ENCODE results near the gene OGFOD3. TPM values are rescaled to one million over a fixed set of nuclear protein-coding genes. Genes with fewer than 3 reads are reported as not detected.
"Not testable (repeated sequence)": the region's sequence is repeated elsewhere in the genome, so short reads cannot be mapped to it uniquely, and the experiment has no call there.

OGFOD3 gene
- 10 to 100 TPM; 13.1 to 26.1 (median 19.0) TPM for polyA plus RNA-seq (ENCODE audit: insufficient read length in 10 of 10)
- long read RNA-seq, donor 1, full-length matches to known transcripts: 7 of 19 reads
- long read RNA-seq, donor 1, partial matches to known transcripts: 12 of 19 reads
- long read RNA-seq, donor 1, other reads (novel, unspliced or antisense): 0 of 19 reads
- long read RNA-seq, donor 2, full-length matches to known transcripts: 5 of 5 reads
- long read RNA-seq, donor 2, partial matches to known transcripts: 0 of 5 reads
- long read RNA-seq, donor 2, other reads (novel, unspliced or antisense): 0 of 5 reads
- long read RNA-seq, donor 3, partial matches to known transcripts: 0 of 3 reads
- long read RNA-seq, donor 3, other reads (novel, unspliced or antisense): 0 of 3 reads
- long read RNA-seq, donor 4, full-length matches to known transcripts: 6 of 6 reads
- long read RNA-seq, donor 4, partial matches to known transcripts: 0 of 6 reads
- long read RNA-seq, donor 4, other reads (novel, unspliced or antisense): 0 of 6 reads
- long read RNA-seq, donor 5, full-length matches to known transcripts: 16 of 22 reads
- long read RNA-seq, donor 5, partial matches to known transcripts: 6 of 22 reads
- long read RNA-seq, donor 5, other reads (novel, unspliced or antisense): 0 of 22 reads
- long read RNA-seq, donor 6, full-length matches to known transcripts: 8 of 8 reads
- long read RNA-seq, donor 6, partial matches to known transcripts: 0 of 8 reads
- long read RNA-seq, donor 6, other reads (novel, unspliced or antisense): 0 of 8 reads
- long read RNA-seq, donor 7, partial matches to known transcripts: 0 of 1 reads
- long read RNA-seq, donor 7, other reads (novel, unspliced or antisense): 0 of 1 reads
- long read RNA-seq, donor 8, full-length matches to known transcripts: 6 of 6 reads
- long read RNA-seq, donor 8, partial matches to known transcripts: 0 of 6 reads
- long read RNA-seq, donor 8, other reads (novel, unspliced or antisense): 0 of 6 reads
- long read RNA-seq, donor 9, partial matches to known transcripts: 0 of 2 reads
- long read RNA-seq, donor 9, other reads (novel, unspliced or antisense): 0 of 2 reads

- DNase-seq: peak; percentile 88 to 98 (median 93)
These were observed at the start of gene OGFOD3, which contains the start of gene HEXD for GRCh38 chr17:82418001-82418986. OGFOD3 (minus strand) TSS chr17:82418586; CDS start chr17:82418485, 101 bp downstream. HEXD (plus strand) TSS chr17:82418347; CDS start chr17:82419800, 1,453 bp downstream.

DNA sequence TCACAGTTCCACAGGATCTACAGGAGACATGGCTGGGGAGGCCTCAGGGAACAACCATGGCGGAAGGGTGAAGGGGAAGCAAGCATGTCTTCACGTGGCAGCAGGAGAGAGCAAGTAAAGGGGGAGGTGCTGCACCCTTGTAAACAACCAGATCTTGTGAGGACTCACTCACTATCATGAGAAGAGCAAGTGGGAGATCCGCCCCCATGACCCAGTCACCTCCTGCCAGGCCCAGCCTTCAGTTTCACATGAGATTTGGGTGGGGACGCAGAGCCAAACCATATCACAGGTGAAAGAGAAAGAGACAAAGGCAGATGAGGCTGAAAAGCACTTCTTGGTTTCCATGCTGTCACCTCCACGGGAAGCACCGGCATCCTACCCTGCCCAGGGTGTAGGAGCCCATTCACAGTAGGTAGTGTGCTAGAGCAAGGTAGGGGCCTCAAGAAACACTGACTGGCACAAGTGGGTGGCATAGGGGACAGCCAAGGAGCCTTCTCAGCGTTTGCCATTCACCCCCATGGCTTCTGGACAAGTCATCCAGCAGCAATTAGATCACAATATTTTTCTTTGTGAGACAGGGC is 46.7 kb upstream of the OGFOD3 start:
- no peak for DNase-seq

DNA sequence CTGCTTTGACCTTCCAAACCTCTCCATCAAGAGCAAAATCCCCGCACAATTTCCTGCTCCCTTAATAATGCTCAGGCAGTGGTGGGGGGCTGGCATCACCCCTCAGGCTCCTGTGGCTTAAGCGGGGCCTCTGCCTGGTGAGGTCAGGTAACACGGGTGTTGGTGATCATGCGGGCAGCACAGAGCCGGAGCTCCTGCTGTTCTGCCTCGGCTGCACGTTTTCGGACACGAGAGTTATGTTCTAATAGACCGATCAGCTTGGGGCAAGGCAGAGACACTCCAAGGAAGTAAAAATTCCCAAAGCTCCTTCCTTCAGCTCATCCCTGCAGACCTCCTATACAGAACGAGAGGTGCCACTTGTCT is 46.2 kb upstream of the OGFOD3 start:
- no peak for DNase-seq

GRCh38 chr17:82463925-82464566 is 45.7 kb upstream of the OGFOD3 start:
- DNase-seq: no peak

GRCh38 chr17:82463391-82463790 is 45.0 kb upstream of the OGFOD3 start:
- DNase-seq: no peak

- no peak for DNase-seq
These were observed 43.6 kb upstream of the OGFOD3 start for GRCh38 chr17:82461827-82462524.

DNA sequence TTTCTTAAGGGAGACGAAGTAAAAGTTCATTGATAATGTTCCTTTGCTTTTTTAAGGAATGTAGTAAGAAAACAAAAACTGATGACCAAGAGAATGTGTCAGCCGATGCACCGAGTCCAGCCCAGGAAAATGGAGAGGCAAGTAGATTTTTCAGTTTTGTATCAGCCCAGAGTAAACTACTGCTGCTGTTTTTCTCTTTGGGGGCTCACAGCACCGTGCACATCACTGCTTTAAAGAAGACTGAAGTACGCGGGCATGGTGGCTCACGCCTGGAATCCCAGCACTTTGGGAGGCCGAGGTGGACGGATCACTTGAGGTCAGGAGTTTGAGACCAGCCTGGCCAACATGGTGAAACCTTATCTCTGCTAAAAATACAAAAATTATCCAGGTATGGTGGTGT is 41.5 kb upstream of the OGFOD3 start:
- DNase-seq: not testable (repeated sequence)

DNA sequence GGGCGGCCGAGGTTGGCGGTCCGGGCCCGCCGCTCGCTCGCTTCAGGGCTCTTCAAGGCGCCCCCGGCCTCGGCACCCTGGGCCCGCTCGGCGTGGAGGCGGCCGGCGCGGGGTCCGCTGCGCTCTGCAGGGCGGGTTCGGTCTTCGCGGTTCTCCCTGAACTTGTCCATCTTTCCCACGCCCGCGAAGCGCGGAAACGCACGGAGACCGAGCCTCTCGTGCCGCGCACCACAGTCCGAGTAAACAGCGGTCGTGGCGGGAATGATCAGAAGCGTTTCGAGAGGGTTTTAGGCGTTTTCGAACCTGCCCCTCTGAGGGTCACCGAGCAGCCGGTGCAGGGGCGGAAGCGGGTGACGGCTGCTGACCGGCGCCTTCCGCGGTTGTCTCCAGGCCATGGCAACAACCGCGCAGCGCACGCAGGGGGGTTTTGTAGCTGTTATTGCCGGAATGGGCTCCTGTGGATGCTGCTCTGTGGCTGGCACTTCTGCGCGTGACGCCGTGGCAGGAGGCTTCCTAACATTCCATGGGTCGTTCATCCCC is 40.6 kb upstream of the OGFOD3 start:
- DNase-seq: no peak

DNA sequence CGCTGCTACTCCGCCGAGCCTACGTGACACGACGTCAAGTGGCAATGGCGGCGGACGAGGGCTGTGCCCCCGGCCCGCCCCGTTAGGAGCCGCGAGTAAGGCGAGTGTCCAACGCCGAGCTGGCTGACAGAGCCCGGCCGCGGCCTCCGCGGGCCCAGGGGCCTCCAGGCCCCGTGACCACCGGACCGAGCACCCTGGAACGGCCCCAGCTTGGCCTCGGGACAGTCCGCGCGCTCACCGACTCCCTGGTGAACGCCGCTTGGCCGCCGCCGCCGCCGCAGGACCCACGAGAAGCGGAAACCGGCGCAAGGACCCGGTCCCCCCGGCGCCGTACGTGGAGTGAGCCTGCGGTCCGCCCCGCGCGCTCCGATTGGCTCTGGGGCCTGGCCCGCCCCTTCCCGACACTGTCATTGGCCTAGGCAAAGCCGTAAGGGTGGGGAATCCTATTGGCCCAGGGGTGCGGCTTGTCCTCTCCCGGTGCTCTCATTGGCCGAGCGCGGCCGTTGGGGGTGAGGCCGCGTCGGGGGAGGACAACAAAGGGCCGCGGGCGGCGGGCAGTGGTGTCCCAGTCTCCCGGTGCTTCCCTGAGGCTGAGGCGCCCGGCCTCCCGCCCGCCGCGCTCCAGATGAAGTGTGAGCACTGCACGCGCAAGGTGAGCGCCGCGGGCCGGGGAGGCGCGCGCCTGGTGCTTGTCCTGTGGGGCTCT is 39.9 kb upstream of the OGFOD3 start, which contains the start of gene NARF:
TSS of gene NARF (plus strand) at position 563 of the 706 bp plus-strand sequence. CDS start at position 626, 63 bp downstream.
- peak; percentile 98 to 99 (median 99) for DNase-seq

- DNase-seq: no peak
These were observed 39.5 kb upstream of the OGFOD3 start for GRCh38 chr17:82457929-82458178.

DNA sequence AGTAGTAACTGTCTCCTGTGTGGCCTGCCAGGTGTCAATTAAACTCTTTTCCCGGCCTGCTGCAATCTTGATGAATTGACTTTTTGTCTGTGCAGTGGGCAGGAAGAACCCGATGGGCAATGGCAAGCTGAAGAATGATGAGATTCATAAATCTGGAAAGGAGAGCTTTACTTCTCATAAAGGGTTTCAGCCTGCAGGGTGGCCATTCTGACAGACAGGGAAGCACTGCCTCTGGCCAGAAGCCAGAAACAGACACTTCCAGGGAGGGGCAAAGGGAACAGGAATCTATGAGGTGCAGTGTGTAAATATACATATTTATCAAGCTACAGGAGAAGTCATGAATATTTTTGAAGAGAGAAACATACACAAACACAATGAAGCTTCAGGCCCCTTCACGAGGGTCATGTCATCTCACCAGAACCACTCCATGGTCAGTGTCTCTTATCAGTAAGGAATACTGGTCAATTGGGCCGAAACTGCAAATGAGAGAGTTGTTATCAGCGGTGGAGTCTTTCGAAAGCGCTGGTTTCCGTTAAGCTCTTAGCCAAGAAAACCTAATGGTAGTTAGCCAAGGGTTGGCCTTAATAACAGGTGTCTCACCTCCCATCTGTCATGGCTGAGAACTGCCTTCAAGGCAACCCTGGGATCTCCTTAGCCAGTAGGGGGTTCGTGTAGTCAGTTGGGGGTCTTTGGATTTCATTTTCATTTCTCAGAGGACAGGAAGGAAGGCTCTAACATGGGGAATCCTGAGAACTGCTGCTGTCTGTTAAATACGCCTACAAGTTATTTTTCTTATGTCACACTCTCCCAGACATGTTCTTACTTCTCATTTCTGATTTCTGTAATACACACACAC is 38.9 kb upstream of the OGFOD3 start:
- DNase-seq: peak in 1 of 3 donors; percentile 37

- not testable (repeated sequence) for DNase-seq
These were observed 35.3 kb upstream of the OGFOD3 start for GRCh38 chr17:82453706-82454105.

- not testable (repeated sequence) for DNase-seq
These were observed 34.8 kb upstream of the OGFOD3 start for GRCh38 chr17:82453151-82453550.

DNA sequence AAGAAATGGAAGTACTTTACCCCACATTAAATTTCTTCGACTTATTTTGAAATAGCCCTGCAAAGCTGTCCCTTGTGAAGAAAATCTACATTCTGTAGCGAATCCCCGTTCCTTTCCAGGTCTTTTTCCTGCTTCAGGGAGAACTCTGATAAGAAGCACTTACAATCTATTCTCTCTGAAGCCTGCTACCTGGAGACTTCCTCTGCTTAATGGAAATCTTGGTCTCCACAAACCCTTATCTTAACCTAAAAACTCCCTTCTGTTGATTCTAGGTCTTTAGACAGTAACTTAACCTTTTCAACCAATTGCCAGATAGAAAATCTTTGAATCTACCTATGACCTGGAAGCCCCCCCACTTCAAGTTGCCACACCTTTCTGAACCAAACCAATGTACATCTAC is 33.8 kb upstream of the OGFOD3 start:
- DNase-seq: no peak

- peak; percentile 92 to 97 (median 93) for DNase-seq
These were observed 32.1 kb upstream of the OGFOD3 start, which contains the start of gene CYBC1 for GRCh38 chr17:82450357-82451106. CYBC1 (minus strand) TSS chr17:82450752; CDS start chr17:82449254, 1,498 bp downstream.

DNA sequence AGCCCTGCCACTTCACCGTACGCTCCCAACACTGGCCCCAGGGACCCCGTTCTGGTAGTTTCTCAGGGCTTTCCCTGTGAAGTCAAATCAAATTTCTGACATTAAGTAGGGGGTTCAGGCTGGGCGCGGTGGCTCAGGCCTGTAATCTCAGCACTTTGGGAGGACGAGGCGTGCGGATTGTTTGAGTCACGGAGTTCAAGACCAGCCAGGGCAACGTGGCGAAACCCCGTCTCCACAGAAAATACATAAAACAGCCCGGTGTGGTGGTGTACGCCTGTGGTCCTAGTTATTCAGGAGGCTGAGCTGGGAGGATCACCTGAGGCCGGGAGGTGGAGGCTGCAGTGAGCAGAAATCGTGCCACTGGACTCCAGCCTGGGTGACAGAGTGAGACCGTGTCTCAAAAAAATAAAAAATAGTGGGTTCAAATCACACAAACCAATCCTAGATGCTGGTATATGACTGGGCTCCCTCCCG is 31.5 kb upstream of the OGFOD3 start:
- DNase-seq: no peak
